ENCODE measurements around the gene CLRN1.

DNA sequence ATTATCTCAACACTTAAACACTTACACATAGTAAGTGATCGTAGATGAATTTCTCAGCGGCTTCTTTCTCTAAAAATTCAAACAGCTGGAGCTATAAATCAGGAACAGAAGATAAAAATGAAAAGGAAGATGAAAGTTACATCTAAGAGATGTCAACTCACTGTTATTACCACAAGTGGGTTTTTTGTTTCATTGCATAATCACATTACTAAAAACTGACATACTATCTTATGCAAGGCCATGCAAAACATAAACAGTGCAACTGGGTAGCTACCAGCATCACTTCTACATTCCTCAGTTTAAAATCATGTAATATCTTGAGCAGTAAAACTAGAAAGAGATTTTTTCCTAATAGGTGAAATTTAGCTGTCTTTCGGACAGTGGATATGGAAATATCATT is 82.2 kb downstream of the CLRN1 start:
- TF ChIP-seq, protein P1, sequence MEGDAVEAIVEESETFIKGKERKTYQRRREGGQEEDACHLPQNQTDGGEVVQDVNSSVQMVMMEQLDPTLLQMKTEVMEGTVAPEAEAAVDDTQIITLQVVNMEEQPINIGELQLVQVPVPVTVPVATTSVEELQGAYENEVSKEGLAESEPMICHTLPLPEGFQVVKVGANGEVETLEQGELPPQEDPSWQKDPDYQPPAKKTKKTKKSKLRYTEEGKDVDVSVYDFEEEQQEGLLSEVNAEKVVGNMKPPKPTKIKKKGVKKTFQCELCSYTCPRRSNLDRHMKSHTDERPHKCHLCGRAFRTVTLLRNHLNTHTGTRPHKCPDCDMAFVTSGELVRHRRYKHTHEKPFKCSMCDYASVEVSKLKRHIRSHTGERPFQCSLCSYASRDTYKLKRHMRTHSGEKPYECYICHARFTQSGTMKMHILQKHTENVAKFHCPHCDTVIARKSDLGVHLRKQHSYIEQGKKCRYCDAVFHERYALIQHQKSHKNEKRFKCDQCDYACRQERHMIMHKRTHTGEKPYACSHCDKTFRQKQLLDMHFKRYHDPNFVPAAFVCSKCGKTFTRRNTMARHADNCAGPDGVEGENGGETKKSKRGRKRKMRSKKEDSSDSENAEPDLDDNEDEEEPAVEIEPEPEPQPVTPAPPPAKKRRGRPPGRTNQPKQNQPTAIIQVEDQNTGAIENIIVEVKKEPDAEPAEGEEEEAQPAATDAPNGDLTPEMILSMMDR (IDR thresholded peaks at IDR 0.05): no peak
- no peak for TF ChIP-seq ZFX (IDR thresholded peaks at IDR 0.05; ENCODE audit: borderline replicate concordance)
